ENCODE measurements around the gene BAZ2B. TPM values are rescaled to one million over a fixed set of nuclear protein-coding genes. Genes with fewer than 3 reads are reported as not detected.

Gene BAZ2B
- total RNA-seq, 1 experiment from 2014 or later, result 19.9 TPM

DNA sequence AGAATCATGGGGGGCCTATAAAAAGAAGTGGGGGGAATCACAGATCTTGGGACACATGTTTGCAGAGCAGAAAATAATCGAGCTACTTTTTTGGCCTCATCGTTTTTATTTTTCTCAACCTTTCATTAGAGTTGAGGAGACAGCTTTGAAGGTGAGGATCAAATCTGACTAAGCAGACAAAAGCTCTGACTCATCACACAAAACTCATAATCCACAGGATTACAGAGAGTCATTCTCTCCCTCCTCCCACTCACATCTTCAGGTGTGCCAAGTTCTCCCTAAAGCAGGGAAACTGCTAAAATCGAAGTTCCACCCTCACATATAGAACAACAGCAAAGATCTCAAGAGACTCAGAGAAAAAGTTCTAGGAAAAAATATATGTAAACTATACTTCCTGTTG, 15.6 kb downstream of the BAZ2B start (continued):
- TF ChIP-seq, protein P1, sequence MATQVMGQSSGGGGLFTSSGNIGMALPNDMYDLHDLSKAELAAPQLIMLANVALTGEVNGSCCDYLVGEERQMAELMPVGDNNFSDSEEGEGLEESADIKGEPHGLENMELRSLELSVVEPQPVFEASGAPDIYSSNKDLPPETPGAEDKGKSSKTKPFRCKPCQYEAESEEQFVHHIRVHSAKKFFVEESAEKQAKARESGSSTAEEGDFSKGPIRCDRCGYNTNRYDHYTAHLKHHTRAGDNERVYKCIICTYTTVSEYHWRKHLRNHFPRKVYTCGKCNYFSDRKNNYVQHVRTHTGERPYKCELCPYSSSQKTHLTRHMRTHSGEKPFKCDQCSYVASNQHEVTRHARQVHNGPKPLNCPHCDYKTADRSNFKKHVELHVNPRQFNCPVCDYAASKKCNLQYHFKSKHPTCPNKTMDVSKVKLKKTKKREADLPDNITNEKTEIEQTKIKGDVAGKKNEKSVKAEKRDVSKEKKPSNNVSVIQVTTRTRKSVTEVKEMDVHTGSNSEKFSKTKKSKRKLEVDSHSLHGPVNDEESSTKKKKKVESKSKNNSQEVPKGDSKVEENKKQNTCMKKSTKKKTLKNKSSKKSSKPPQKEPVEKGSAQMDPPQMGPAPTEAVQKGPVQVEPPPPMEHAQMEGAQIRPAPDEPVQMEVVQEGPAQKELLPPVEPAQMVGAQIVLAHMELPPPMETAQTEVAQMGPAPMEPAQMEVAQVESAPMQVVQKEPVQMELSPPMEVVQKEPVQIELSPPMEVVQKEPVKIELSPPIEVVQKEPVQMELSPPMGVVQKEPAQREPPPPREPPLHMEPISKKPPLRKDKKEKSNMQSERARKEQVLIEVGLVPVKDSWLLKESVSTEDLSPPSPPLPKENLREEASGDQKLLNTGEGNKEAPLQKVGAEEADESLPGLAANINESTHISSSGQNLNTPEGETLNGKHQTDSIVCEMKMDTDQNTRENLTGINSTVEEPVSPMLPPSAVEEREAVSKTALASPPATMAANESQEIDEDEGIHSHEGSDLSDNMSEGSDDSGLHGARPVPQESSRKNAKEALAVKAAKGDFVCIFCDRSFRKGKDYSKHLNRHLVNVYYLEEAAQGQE (IDR thresholded peaks at IDR 0.05; ENCODE audit: low read depth), result no peak
- TF ChIP-seq TCF7L2 (IDR thresholded peaks at IDR 0.05; ENCODE audit: borderline replicate concordance, extremely low read depth, insufficient read depth, insufficient read length) (peak; percentile 81), FOSL1 (IDR thresholded peaks at IDR 0.05; ENCODE audit: low read depth) (peak; percentile 96), EZH2 (IDR thresholded peaks at IDR 0.05) (no peak), CEBPB (IDR thresholded peaks at IDR 0.05; ENCODE audit: low read depth) (peak; percentile 57; the same call in 1 of the 2 replicates), EZH2phosphoT487 (IDR thresholded peaks at IDR 0.05; ENCODE audit: borderline replicate concordance) (no peak), JUND (IDR thresholded peaks at IDR 0.05) (peak; percentile 97), RAD21 (IDR thresholded peaks at IDR 0.05; ENCODE audit: low read depth) (peak; percentile 28; the same call in 1 of the 2 replicates), YY1 (IDR thresholded peaks at IDR 0.05; ENCODE audit: extremely low read depth, insufficient replicate concordance, low read depth, low read length) (peak; percentile 21), ZNF274 (IDR thresholded peaks at IDR 0.05; ENCODE audit: low read depth, low read length) (no peak), EGR1 (IDR thresholded peaks at IDR 0.05; ENCODE audit: low read depth) (peak; percentile 95)
- TF ChIP-seq, protein P2, sequence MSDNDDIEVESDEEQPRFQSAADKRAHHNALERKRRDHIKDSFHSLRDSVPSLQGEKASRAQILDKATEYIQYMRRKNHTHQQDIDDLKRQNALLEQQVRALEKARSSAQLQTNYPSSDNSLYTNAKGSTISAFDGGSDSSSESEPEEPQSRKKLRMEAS (IDR thresholded peaks at IDR 0.05), result peak; percentile 53
- TF ChIP-seq, protein P3, sequence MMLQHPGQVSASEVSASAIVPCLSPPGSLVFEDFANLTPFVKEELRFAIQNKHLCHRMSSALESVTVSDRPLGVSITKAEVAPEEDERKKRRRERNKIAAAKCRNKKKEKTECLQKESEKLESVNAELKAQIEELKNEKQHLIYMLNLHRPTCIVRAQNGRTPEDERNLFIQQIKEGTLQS (IDR thresholded peaks at IDR 0.05), result no peak
- TF ChIP-seq, protein P4, sequence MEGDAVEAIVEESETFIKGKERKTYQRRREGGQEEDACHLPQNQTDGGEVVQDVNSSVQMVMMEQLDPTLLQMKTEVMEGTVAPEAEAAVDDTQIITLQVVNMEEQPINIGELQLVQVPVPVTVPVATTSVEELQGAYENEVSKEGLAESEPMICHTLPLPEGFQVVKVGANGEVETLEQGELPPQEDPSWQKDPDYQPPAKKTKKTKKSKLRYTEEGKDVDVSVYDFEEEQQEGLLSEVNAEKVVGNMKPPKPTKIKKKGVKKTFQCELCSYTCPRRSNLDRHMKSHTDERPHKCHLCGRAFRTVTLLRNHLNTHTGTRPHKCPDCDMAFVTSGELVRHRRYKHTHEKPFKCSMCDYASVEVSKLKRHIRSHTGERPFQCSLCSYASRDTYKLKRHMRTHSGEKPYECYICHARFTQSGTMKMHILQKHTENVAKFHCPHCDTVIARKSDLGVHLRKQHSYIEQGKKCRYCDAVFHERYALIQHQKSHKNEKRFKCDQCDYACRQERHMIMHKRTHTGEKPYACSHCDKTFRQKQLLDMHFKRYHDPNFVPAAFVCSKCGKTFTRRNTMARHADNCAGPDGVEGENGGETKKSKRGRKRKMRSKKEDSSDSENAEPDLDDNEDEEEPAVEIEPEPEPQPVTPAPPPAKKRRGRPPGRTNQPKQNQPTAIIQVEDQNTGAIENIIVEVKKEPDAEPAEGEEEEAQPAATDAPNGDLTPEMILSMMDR (IDR thresholded peaks at IDR 0.05 in 2 of 3, conservative IDR thresholded peaks at IDR 0.05 in 1 of 3; ENCODE audit: borderline replicate concordance in 1 of 3, insufficient read depth in 1 of 3, low read depth in 2 of 3, low read length in 2 of 3), result no peak
